ENCODE results near the gene GPC1. TPM values are rescaled to one million over a fixed set of nuclear protein-coding genes. Genes with fewer than 3 reads are reported as not detected.

Gene GPC1
- total and polyA plus RNA-seq, 2 experiments from 2014 or later = 57.8 to 80.9 TPM

- H3K4me3 ChIP-seq = no peak overlapping the region
- peaks cover 18% of the 10 kb centered on the region for H3K4me1 ChIP-seq (ENCODE audit: low read depth)
- TF ChIP-seq, protein P1, sequence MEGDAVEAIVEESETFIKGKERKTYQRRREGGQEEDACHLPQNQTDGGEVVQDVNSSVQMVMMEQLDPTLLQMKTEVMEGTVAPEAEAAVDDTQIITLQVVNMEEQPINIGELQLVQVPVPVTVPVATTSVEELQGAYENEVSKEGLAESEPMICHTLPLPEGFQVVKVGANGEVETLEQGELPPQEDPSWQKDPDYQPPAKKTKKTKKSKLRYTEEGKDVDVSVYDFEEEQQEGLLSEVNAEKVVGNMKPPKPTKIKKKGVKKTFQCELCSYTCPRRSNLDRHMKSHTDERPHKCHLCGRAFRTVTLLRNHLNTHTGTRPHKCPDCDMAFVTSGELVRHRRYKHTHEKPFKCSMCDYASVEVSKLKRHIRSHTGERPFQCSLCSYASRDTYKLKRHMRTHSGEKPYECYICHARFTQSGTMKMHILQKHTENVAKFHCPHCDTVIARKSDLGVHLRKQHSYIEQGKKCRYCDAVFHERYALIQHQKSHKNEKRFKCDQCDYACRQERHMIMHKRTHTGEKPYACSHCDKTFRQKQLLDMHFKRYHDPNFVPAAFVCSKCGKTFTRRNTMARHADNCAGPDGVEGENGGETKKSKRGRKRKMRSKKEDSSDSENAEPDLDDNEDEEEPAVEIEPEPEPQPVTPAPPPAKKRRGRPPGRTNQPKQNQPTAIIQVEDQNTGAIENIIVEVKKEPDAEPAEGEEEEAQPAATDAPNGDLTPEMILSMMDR (IDR thresholded peaks at IDR 0.05; ENCODE audit: low read depth, low read length) = no peak
- H3K36me3 ChIP-seq = peaks cover 2% of the 10 kb centered on the region
- H3K9me3 ChIP-seq (ENCODE audit: low read depth) = no peaks in the 10 kb centered on the region
- H3K27ac ChIP-seq = no peak overlapping the region
- peaks cover 4% of the 10 kb centered on the region for H3K27me3 ChIP-seq
- DNase-seq (ENCODE audit: low read depth in 1 of 2, low spot score in 1 of 2) = no peak
These were observed 25.4 kb downstream of the GPC1 start for GRCh38 chr2:240460781-240461431.

DNA sequence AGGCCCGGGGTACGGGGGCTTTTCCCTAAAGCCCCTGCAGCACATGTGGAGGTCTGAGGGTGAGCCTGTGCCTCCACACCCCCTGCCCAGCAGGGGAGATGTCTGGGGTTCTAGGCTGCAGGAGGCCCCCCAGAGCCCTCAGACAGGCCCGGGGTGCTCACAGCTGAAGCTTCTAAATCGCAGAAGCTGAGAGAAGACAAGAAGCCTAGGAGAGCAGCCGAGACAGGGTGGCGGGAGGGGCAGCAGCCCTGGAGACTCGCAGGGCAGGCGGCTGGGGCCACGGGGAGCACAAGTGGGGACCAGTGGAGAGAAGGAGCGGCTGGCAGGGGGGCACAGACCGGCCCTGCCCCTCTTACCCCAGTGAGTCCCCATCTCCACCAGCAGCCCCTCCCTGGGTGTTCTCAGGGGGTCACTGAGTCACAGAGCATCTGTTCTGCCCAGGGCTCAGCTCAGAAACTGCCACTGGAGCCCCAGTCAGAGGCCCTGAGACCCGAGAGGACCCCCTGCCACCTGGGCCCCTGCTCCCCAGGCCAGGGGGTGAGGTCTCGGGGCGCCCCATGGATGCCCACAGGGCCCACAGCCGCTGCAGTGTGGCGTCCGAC, 26.1 kb downstream of the GPC1 start:
- TF ChIP-seq, protein P1 (IDR thresholded peaks at IDR 0.05; ENCODE audit: low read depth, low read length) = no peak
- DNase-seq (ENCODE audit: low read depth in 1 of 2, low spot score in 1 of 2) = no peak
- Histone ChIP-seq H3K36me3 (peaks cover 2% of the 10 kb centered on the region), H3K27ac (no peak overlapping the region), H3K4me1 (ENCODE audit: low read depth) (peaks cover 12% of the 10 kb centered on the region), H3K4me3 (no peak overlapping the region), H3K27me3 (no peaks in the 10 kb centered on the region), H3K9me3 (ENCODE audit: low read depth) (no peaks in the 10 kb centered on the region)

- DNase-seq (ENCODE audit: low read depth in 1 of 2, low spot score in 1 of 2) = no peak
These were observed 26.7 kb downstream of the GPC1 start for GRCh38 chr2:240462073-240462706.

DNA sequence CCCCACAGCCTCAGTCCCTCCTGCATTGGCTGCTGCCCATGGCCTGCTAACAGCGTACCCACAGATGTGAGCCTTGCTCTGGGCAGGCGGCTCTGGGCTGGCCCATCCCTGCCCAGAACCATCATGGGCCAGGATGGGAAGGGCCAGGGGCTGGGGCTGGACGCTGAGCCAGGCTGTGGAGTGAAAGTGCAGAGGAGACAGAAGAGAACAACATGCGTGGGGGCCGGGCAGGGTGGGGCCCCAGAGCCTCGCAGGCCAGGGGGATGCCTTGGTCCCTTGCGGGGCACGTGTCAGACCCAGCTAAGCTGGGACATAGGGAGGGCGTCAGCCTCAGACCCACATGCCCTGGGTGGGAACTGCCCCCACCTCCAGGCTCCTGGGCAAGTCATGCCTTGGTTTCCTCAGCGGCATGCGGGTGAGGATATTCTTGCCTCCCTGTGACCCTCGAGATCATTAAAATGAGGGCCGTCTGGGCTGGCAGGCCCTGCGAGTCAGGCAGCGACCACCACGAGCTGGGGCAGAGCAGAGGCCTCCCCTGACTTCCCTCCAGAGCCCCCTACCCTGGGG, 27.3 kb downstream of the GPC1 start:
- peaks cover under 1% of the 10 kb centered on the region for H3K4me1 ChIP-seq (ENCODE audit: low read depth)
- TF ChIP-seq, protein P1 (IDR thresholded peaks at IDR 0.05; ENCODE audit: low read depth, low read length) = no peak
- no peaks in the 10 kb centered on the region for H3K27me3 ChIP-seq
- H3K27ac ChIP-seq = no peak overlapping the region
- no peak overlapping the region for H3K4me3 ChIP-seq
- DNase-seq (ENCODE audit: low read depth in 1 of 2, low spot score in 1 of 2) = no peak
- H3K9me3 ChIP-seq (ENCODE audit: low read depth) = no peaks in the 10 kb centered on the region
- H3K36me3 ChIP-seq = peaks cover 2% of the 10 kb centered on the region

More at GRCh38 chr2:240462073-240462706, 26.7 kb downstream of the GPC1 start:
- TF ChIP-seq, protein P1 (IDR thresholded peaks at IDR 0.05; ENCODE audit: low read depth, low read length) = no peak
- Histone ChIP-seq H3K27ac (no peak overlapping the region), H3K4me1 (ENCODE audit: low read depth) (peaks cover 6% of the 10 kb centered on the region), H3K36me3 (peaks cover 2% of the 10 kb centered on the region), H3K9me3 (ENCODE audit: low read depth) (no peaks in the 10 kb centered on the region), H3K27me3 (no peaks in the 10 kb centered on the region), H3K4me3 (no peak overlapping the region)

- peaks cover 2% of the 10 kb centered on the region for H3K36me3 ChIP-seq
- no peak for DNase-seq (ENCODE audit: low read depth in 1 of 2, low spot score in 1 of 2)
- no peak overlapping the region for H3K27ac ChIP-seq
- H3K4me1 ChIP-seq (ENCODE audit: low read depth) = no peaks in the 10 kb centered on the region
- H3K27me3 ChIP-seq = no peaks in the 10 kb centered on the region
- H3K4me3 ChIP-seq = no peak overlapping the region
- TF ChIP-seq, protein P1 (IDR thresholded peaks at IDR 0.05; ENCODE audit: low read depth, low read length) = no peak
- H3K9me3 ChIP-seq (ENCODE audit: low read depth) = no peaks in the 10 kb centered on the region
These were observed 27.9 kb downstream of the GPC1 start for GRCh38 chr2:240463274-240463865.
